Stimulated activated naive CD8-positive, alpha-beta T cell treated with anti-CD3 and anti-CD28 coated beads, Interleukin-15, Interleukin-2, amounts not matched to agents 100 U/mL and 50 U/mL, for 24 hours (primary cell): Measurements from ENCODE around the gene CMBL.
"Not testable (repeated sequence)": the region's sequence is repeated elsewhere in the genome, so short reads cannot be mapped to it uniquely, and the experiment has no call there.

Experiments
- ATAC-seq: fragments of 150-1000 bp; cut with Tn5 transposase; one replicate; pipeline ENCODE4 v1.10.0; 2021
- DNase-seq: peaks from one replicate; pipeline ENCODE4 v3.0.0; 2021

The CMBL gene

GRCh38 chr5:10333154-10334006 lies 25.7 kb upstream of the CMBL start:
- ATAC-seq (peak; percentile 21), DNase-seq (peak; percentile 30)

GRCh38 chr5:10332301-10332700 lies 24.6 kb upstream of the CMBL start:
- DNase-seq (no peak), ATAC-seq (peak; percentile 72)

GRCh38 chr5:10331341-10331796 lies 23.7 kb upstream of the CMBL start:
- no peak for ATAC-seq

GRCh38 chr5:10330511-10331230 lies 23.0 kb upstream of the CMBL start:
- ATAC-seq: no peak

More at GRCh38 chr5:10331341-10331796, 23.7 kb upstream of the CMBL start:
- no peak for DNase-seq

GRCh38 chr5:10329820-10330481 lies 22.2 kb upstream of the CMBL start:
- ATAC-seq (no peak), DNase-seq (no peak)

More at GRCh38 chr5:10330511-10331230, 23.0 kb upstream of the CMBL start:
- no peak for DNase-seq

GRCh38 chr5:10329446-10329819 lies 21.7 kb upstream of the CMBL start:
- DNase-seq (no peak), ATAC-seq (no peak)

GRCh38 chr5:10328323-10328722 lies 20.6 kb upstream of the CMBL start:
- DNase-seq (no peak), ATAC-seq (no peak)

- ATAC-seq (no peak), DNase-seq (no peak)
Observed at GRCh38 chr5:10324518-10325370, 17.0 kb upstream of the CMBL start.

GRCh38 chr5:10323588-10324488 lies 16.1 kb upstream of the CMBL start:
- ATAC-seq (no peak), DNase-seq (no peak)

- DNase-seq (no peak), ATAC-seq (no peak)
Observed at GRCh38 chr5:10321882-10322281, 14.2 kb upstream of the CMBL start.

GRCh38 chr5:10320793-10321192 lies 13.1 kb upstream of the CMBL start:
- no peak for ATAC-seq
- DNase-seq: no peak

- DNase-seq: no peak
Observed at GRCh38 chr5:10319202-10319851, 11.6 kb upstream of the CMBL start.

GRCh38 chr5:10317825-10318682 lies 10.4 kb upstream of the CMBL start:
- ATAC-seq (peak; percentile 55), DNase-seq (no peak)

More at GRCh38 chr5:10319202-10319851, 11.6 kb upstream of the CMBL start:
- ATAC-seq: no peak

GRCh38 chr5:10315824-10316509 lies 8.3 kb upstream of the CMBL start:
- DNase-seq: no peak
- no peak for ATAC-seq

GRCh38 chr5:10315201-10315600 lies 7.5 kb upstream of the CMBL start:
- ATAC-seq (no peak), DNase-seq (no peak)

- DNase-seq (no peak), ATAC-seq (no peak)
Observed at GRCh38 chr5:10311595-10312425, 4.1 kb upstream of the CMBL start.

GRCh38 chr5:10310835-10311570 lies 3.3 kb upstream of the CMBL start:
- DNase-seq: not testable (repeated sequence)
- ATAC-seq: peak; percentile 60
